Stimulated activated CD8-positive, alpha-beta memory T cell treated with anti-CD3 and anti-CD28 coated beads, Interleukin-4, amount 100 ng/mL, for 4 hours (primary cell): ENCODE results near the gene MECR.

ENCODE experiments used
- DNase-seq, 2 donors: peaks; one replicate each; pipeline ENCODE4 v3.0.0-alpha.2; 2020; ENCODE audit warnings: low read depth in 2 of 2, low spot score in 1 of 2

Gene MECR

GRCh38 chr1:29208442-29208841, 22.3 kb downstream of the MECR start:
- no peak for DNase-seq

GRCh38 chr1:29202584-29203340, 28.0 kb downstream of the MECR start:
- DNase-seq, result peak; percentile 73 to 97

GRCh38 chr1:29202053-29202452, 28.7 kb downstream of the MECR start:
- DNase-seq, result no peak

GRCh38 chr1:29201595-29202051, 29.1 kb downstream of the MECR start:
- DNase-seq, result no peak

- DNase-seq, result no peak
Observed at GRCh38 chr1:29200906-29201594, 29.7 kb downstream of the MECR start.

- no peak for DNase-seq
Observed at GRCh38 chr1:29197993-29198392, 32.7 kb downstream of the MECR start.

GRCh38 chr1:29197590-29197924, 33.2 kb downstream of the MECR start:
- DNase-seq, result no peak

GRCh38 chr1:29196863-29197589, 33.7 kb downstream of the MECR start:
- DNase-seq, result no peak

- no peak for DNase-seq
Observed at GRCh38 chr1:29195881-29196291, 34.8 kb downstream of the MECR start.

GRCh38 chr1:29193879-29194455, 36.8 kb downstream of the MECR start:
- DNase-seq, result no peak

GRCh38 chr1:29190718-29191117, 40.0 kb downstream of the MECR start:
- DNase-seq, result no peak

- no peak for DNase-seq
Observed at GRCh38 chr1:29186707-29187106, 44.0 kb downstream of the MECR start.

- DNase-seq, result no peak
Observed at GRCh38 chr1:29186252-29186651, 44.5 kb downstream of the MECR start.

- no peak for DNase-seq
Observed at GRCh38 chr1:29183287-29183686, 47.4 kb downstream of the MECR start.

GRCh38 chr1:29181413-29182225, 49.1 kb downstream of the MECR start, which contains the start of gene SRSF4:
SRSF4 (minus strand) TSS chr1:29181900; CDS start chr1:29181752, 148 bp downstream.
- peak; percentile 94 to 97 for DNase-seq

GRCh38 chr1:29180497-29181412, 50.0 kb downstream of the MECR start:
- no peak for DNase-seq

- no peak for DNase-seq
Observed at GRCh38 chr1:29179641-29180184, 51.0 kb downstream of the MECR start.

- no peak for DNase-seq
Observed at GRCh38 chr1:29177022-29177705, 53.6 kb downstream of the MECR start.

- no peak for DNase-seq
Observed at GRCh38 chr1:29176576-29176975, 54.2 kb downstream of the MECR start.
